Stimulated activated naive B cell treated with anti-CD40 and anti-IgM and Interleukin-4, amounts not matched to agents 10 μg/mL and 1 μg/mL and 100 μg/mL, for 72 hours (primary cell): Measurements from ENCODE around the gene NGEF.
"Not testable (repeated sequence)": the region's sequence is repeated elsewhere in the genome, so short reads cannot be mapped to it uniquely, and the experiment has no call there.

Experiments
- ATAC-seq, 2 donors: fragments of 150-1000 bp; cut with Tn5 transposase; replicated peaks; 2 replicates each; pipeline ENCODE4 v1.10.0; 2021; ENCODE audit warnings: moderate library complexity in 1 of 2
- DNase-seq: peaks from one replicate; pipeline ENCODE4 v3.0.0; 2021
- H3K27ac Mint-ChIP-seq: one replicate; pipeline ENCODE4 v1.8.0; 2022; ENCODE audit warnings: mild to moderate bottlenecking, mixed read lengths
- H3K27me3 Mint-ChIP-seq, 2 donors: one replicate each; pipeline ENCODE4 v1.8.0; 2022; ENCODE audit warnings: mixed read lengths in 2 of 2
- H3K36me3 Mint-ChIP-seq, 2 donors: one replicate each; pipeline ENCODE4 v1.8.0; 2022; ENCODE audit warnings: mixed read lengths in 2 of 2, mild to moderate bottlenecking in 1 of 2
- H3K4me1 Mint-ChIP-seq, 2 donors: one replicate each; pipeline ENCODE4 v1.8.0; 2022; ENCODE audit warnings: mixed read lengths in 2 of 2, mild to moderate bottlenecking in 1 of 2
- H3K4me3 Mint-ChIP-seq, 2 donors: one replicate each; pipeline ENCODE4 v1.8.0; 2022; ENCODE audit warnings: mild to moderate bottlenecking in 2 of 2, mixed read lengths in 2 of 2, moderate library complexity in 1 of 2
- H3K9me3 Mint-ChIP-seq, 2 donors: one replicate each; pipeline ENCODE4 v1.8.0; 2022; ENCODE audit warnings: mixed read lengths in 2 of 2, mild to moderate bottlenecking in 1 of 2

NGEF gene

DNA sequence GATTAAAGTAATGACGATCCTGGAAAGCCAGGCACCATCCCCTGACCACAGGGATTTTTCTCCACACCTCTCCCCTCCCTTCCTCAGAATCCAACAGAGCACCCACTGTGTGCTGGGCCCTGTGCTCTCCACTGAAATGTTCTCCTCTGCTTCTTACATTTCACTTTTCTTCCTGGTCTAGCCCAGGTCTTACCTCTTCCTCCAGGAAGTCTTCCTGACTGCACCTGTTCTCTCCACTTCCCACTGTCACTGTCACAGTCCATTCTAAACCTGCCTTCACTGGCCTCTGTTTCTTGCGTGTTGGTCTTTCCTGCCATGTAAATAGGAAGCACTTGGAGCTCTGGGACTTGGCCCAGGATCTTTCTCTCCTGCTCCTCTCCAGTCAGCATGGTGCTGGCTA is 7.4 kb upstream of the NGEF start:
- H3K4me1 Mint-ChIP-seq = no peaks in the 10 kb centered on the region
- no peak for DNase-seq
- peaks cover 5 to 11% of the 10 kb centered on the region in 2 donors for H3K27me3 Mint-ChIP-seq
- peaks cover 1 to 2% of the 10 kb centered on the region in 2 donors for H3K9me3 Mint-ChIP-seq
- no peak for ATAC-seq
- H3K27ac Mint-ChIP-seq = no peak overlapping the region
- H3K4me3 Mint-ChIP-seq = no peak overlapping the region
- H3K36me3 Mint-ChIP-seq = peaks cover under 1 to 1% of the 10 kb centered on the region in 2 donors

- H3K27ac Mint-ChIP-seq, ATAC-seq, H3K36me3 Mint-ChIP-seq, H3K4me3 Mint-ChIP-seq, DNase-seq, H3K4me1 Mint-ChIP-seq: not testable (repeated sequence)
- H3K27me3 Mint-ChIP-seq = peaks cover 10 to 15% of the 10 kb centered on the region in 2 donors
- H3K9me3 Mint-ChIP-seq = peaks cover 7 to 10% of the 10 kb centered on the region in 2 donors
These were observed 6.6 kb upstream of the NGEF start for GRCh38 chr2:233019610-233020009.

- peaks cover 0 to 1% of the 10 kb centered on the region in 2 donors for H3K4me1 Mint-ChIP-seq
- H3K36me3 Mint-ChIP-seq = peaks cover 2 to 5% of the 10 kb centered on the region in 2 donors
- peaks cover 7 to 13% of the 10 kb centered on the region in 2 donors for H3K27me3 Mint-ChIP-seq
- DNase-seq (no peak), ATAC-seq (no peak)
- peaks cover 7 to 10% of the 10 kb centered on the region in 2 donors for H3K9me3 Mint-ChIP-seq
- H3K27ac Mint-ChIP-seq = no peak overlapping the region
- H3K4me3 Mint-ChIP-seq = no peak overlapping the region
These were observed 4.9 kb upstream of the NGEF start for GRCh38 chr2:233017947-233018346.

- no peak for ATAC-seq
- peaks cover 17% of the 10 kb centered on the region in 2 donors for H3K27me3 Mint-ChIP-seq
- peaks cover 12 to 18% of the 10 kb centered on the region in 2 donors for H3K4me1 Mint-ChIP-seq
- no peak overlapping the region for H3K4me3 Mint-ChIP-seq
- H3K9me3 Mint-ChIP-seq = peaks cover 7 to 10% of the 10 kb centered on the region in 2 donors
- H3K27ac Mint-ChIP-seq = no peak overlapping the region
- no peak for DNase-seq
- peaks cover 2 to 5% of the 10 kb centered on the region in 2 donors for H3K36me3 Mint-ChIP-seq
These were observed 2.1 kb upstream of the NGEF start for GRCh38 chr2:233015019-233015645.

GRCh38 chr2:233013650-233014049 is 594 bp upstream of the NGEF start:
- Mint-ChIP-seq H3K27ac (no peak overlapping the region), H3K27me3 (peaks cover 17% of the 10 kb centered on the region in 2 donors), H3K4me3 (no peak overlapping the region), H3K36me3 (peaks cover 2 to 5% of the 10 kb centered on the region in 2 donors), H3K4me1 (peaks cover 12 to 18% of the 10 kb centered on the region in 2 donors), H3K9me3 (peaks cover 7 to 10% of the 10 kb centered on the region in 2 donors)
- DNase-seq = no peak
- ATAC-seq = no peak

DNA sequence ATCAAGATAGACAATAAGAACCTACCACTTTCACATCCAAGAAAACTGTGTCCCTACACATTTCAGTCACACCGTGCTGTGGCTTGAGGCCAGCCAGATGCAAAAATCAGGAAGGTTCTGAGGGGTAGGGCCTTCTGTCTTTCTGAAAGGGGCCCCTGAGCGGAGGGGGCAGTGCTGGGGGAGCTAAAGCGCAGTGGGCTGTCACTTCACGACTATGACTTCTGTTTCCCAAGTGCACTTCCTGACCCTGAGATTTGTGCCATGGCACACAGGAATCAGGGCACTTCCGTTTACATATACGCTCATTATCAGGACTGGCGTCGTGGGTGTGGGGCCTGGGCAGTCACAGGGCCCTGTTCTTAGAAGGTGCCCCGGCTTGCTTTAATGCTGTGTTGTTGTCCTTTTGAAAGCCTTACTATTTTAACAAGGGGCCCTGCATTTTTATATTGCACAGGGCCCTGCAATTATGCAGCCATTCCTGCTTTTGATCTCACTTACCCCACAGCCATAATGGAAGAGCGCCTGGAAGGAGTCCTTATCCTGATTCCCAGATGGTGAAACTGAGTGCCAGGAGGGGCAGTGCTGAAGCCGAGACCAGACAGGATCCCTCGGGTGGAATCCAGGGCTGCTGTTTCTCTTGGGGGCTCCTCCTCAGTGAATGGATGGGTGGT is 620 bp downstream of the NGEF start:
- peaks cover 7 to 10% of the 10 kb centered on the region in 2 donors for H3K9me3 Mint-ChIP-seq
- no peak overlapping the region for H3K27ac Mint-ChIP-seq
- H3K27me3 Mint-ChIP-seq = peaks cover 17 to 22% of the 10 kb centered on the region in 2 donors
- H3K4me1 Mint-ChIP-seq = peaks cover 12 to 18% of the 10 kb centered on the region in 2 donors
- no peak for DNase-seq
- H3K36me3 Mint-ChIP-seq = peaks cover 2 to 5% of the 10 kb centered on the region in 2 donors
- no peak overlapping the region for H3K4me3 Mint-ChIP-seq
- ATAC-seq = peak; percentile 16 to 35

DNA sequence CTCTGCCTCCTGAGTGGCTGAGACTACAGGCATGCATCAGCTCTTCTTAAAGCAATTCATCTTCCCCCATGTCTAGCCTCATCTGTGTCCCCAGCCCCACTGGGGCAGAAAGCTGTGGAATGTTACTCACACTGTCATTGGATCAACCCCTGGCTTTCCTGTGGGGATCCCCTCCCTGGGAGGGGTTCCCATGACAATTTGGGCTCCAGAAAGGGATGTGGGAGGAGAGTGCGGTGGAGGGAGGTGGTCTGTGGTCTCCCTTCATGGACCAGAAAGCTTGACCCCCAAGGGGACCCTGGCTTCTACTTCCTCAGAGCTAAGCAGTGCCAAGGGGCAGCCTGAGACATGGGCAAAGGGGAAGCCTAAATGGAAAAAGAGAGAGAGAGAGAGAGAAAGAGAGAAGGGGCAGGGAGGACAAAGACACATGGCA is 1.3 kb downstream of the NGEF start:
- peak; percentile 49 to 75 for ATAC-seq
- H3K27ac Mint-ChIP-seq = peak overlapping the region; percentile 60

GRCh38 chr2:233011268-233011650 is 1.8 kb downstream of the NGEF start:
- peak overlapping the region; percentile 60 for H3K27ac Mint-ChIP-seq
- H3K4me1 Mint-ChIP-seq = peaks cover 12 to 18% of the 10 kb centered on the region in 2 donors
- H3K36me3 Mint-ChIP-seq = peaks cover 2 to 5% of the 10 kb centered on the region in 2 donors
- ATAC-seq (no peak), DNase-seq (no peak)
- H3K4me3 Mint-ChIP-seq = no peak overlapping the region
- H3K27me3 Mint-ChIP-seq = peaks cover 17 to 28% of the 10 kb centered on the region in 2 donors
- peaks cover 7 to 10% of the 10 kb centered on the region in 2 donors for H3K9me3 Mint-ChIP-seq

More for the DNA sequence above, 1.3 kb downstream of the NGEF start:
- Mint-ChIP-seq H3K27me3 (peaks cover 17 to 24% of the 10 kb centered on the region in 2 donors), H3K36me3 (peaks cover 2 to 5% of the 10 kb centered on the region in 2 donors), H3K4me1 (peaks cover 12 to 18% of the 10 kb centered on the region in 2 donors), H3K4me3 (no peak overlapping the region), H3K9me3 (peaks cover 7 to 10% of the 10 kb centered on the region in 2 donors)
- peak; percentile 15 for DNase-seq

GRCh38 chr2:233010569-233011267 is 2.3 kb downstream of the NGEF start:
- ATAC-seq (no peak), DNase-seq (no peak)
- peaks cover 2 to 5% of the 10 kb centered on the region in 2 donors for H3K36me3 Mint-ChIP-seq
- peaks cover 7 to 10% of the 10 kb centered on the region in 2 donors for H3K9me3 Mint-ChIP-seq
- H3K27ac Mint-ChIP-seq = peak overlapping the region; percentile 60
- H3K4me3 Mint-ChIP-seq = no peak overlapping the region
- H3K27me3 Mint-ChIP-seq = peaks cover 17 to 34% of the 10 kb centered on the region in 2 donors
- H3K4me1 Mint-ChIP-seq = peaks cover 12 to 18% of the 10 kb centered on the region in 2 donors

DNA sequence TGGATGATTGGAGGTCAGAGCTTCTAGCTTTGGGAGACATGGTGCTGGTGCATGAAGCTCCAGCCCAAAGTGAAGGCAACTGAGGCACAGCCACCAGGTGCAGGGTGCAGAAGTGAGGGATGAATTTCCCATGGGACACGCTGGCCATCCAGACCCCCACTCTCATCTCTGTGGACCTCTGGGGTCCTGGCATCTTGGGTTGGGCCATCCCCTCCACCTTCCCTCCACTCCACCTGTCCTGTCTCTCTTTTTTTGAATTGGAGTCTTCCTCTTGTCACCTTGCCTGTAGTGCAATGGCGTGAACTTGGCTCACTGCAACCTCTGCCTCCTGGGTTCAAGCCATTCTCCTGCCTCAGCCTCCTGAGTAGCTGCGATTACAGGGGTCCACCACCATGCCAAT is 3.4 kb downstream of the NGEF start:
- Mint-ChIP-seq H3K27ac (no peak overlapping the region), H3K4me3 (no peak overlapping the region), H3K36me3 (peaks cover 0 to 2% of the 10 kb centered on the region in 2 donors), H3K9me3 (peaks cover 0 to under 1% of the 10 kb centered on the region in 2 donors), H3K4me1 (peaks cover 10 to 18% of the 10 kb centered on the region in 2 donors), H3K27me3 (peaks cover 18 to 34% of the 10 kb centered on the region in 2 donors)
- ATAC-seq (no peak), DNase-seq (no peak)

DNA sequence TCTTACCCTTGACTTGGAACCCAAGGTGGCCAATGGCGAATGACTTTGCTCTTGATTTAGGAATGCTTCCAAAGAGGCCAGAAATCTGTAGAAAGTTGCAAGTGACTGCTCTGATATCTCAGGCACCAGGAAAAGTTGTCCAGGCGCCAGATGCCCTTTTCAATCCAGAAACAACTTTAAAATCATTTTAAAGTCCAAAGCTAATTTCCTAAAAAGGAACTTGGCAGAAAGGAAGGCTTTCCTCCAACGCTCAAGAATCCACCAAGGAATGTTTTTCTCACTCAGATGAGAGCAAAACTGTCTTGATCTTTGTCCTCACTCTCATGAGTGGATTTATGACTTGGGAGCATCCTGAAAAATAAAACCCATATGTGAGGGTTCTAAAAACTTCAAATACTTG is 5.3 kb downstream of the NGEF start:
- H3K27ac Mint-ChIP-seq = no peak overlapping the region
- DNase-seq (no peak), ATAC-seq (no peak)
- H3K4me3 Mint-ChIP-seq = no peak overlapping the region
- H3K27me3 Mint-ChIP-seq = peaks cover 18 to 39% of the 10 kb centered on the region in 2 donors
- H3K9me3 Mint-ChIP-seq = no peaks in the 10 kb centered on the region
- peaks cover 12 to 18% of the 10 kb centered on the region in 2 donors for H3K4me1 Mint-ChIP-seq
- H3K36me3 Mint-ChIP-seq = peaks cover 0 to 2% of the 10 kb centered on the region in 2 donors

DNA sequence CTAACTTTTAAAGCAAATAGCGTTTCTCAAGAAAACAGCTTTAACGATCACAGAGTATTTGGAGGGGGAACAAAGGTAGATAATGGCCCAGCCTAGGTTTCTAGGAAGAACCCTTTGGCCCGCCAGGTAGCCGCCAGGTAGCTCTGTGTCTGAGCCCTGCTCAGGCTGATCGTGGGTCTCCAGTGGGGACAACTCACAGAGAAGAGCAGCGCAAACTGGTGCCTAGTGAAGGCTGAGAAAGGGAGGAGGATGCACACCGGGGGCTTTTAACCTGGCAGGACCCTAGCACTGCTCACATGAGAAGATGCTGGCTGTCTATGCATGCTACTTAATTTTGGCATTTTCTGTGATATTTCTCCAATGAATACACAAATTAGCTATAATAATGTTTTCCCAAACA is 5.8 kb downstream of the NGEF start:
- H3K4me3 Mint-ChIP-seq = no peak overlapping the region
- peaks cover 0 to 2% of the 10 kb centered on the region in 2 donors for H3K36me3 Mint-ChIP-seq
- H3K27me3 Mint-ChIP-seq = peaks cover 18 to 39% of the 10 kb centered on the region in 2 donors
- DNase-seq (no peak), ATAC-seq (no peak)
- H3K27ac Mint-ChIP-seq = no peak overlapping the region
- peaks cover 12 to 14% of the 10 kb centered on the region in 2 donors for H3K4me1 Mint-ChIP-seq
- H3K9me3 Mint-ChIP-seq = no peaks in the 10 kb centered on the region

DNA sequence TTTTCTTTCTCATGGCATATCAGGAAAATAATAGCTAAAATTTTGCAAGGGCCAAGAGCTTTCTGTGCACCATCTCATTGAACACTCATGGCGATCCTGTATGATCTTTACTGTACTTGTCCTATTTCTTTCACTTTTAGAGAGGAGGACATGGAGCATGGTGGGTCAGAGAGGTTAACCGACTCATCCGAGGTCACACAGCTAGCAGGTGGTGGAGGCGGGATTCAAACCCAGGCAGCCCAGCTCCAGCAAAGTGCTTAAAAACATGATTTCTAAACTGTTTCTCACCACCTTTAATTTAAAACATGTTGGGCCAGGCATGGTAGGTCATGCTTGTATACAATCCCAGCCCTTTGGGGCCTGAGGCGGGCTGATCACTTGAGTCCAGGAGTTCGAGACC is 6.4 kb downstream of the NGEF start:
- Mint-ChIP-seq H3K36me3 (peaks cover 0 to 2% of the 10 kb centered on the region in 2 donors), H3K4me3 (no peak overlapping the region), H3K4me1 (peaks cover 6 to 7% of the 10 kb centered on the region in 2 donors), H3K27me3 (peaks cover 18 to 37% of the 10 kb centered on the region in 2 donors), H3K9me3 (no peaks in the 10 kb centered on the region), H3K27ac (no peak overlapping the region)
- ATAC-seq (no peak), DNase-seq (no peak)

DNA sequence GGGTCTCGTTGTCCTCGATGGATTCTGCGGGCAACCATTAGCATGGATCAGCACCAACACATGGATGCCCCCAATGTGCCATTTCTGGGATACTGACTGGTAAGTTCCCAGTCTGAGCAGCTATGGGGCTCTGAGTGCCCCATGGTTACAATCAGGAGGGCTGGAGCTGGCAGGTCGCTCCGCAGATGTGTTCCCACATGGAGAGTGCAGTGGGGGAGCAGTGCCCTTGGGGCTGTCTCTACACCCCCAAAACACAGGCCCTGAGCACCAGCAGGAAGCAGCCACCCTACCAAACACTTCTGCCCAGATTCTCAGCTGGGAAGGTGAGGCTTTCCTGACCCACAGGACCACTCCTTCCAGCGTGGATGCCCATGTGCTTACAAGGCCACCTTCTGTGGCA is 8.0 kb downstream of the NGEF start:
- Mint-ChIP-seq H3K4me1 (peaks cover 0 to 1% of the 10 kb centered on the region in 2 donors), H3K9me3 (peaks cover 0 to 2% of the 10 kb centered on the region in 2 donors), H3K27me3 (peaks cover 14 to 35% of the 10 kb centered on the region in 2 donors), H3K36me3 (peaks cover 0 to 3% of the 10 kb centered on the region in 2 donors), H3K4me3 (no peak overlapping the region), H3K27ac (no peak overlapping the region)
- no peak for ATAC-seq
- no peak for DNase-seq
